Stimulated activated CD4-positive, alpha-beta T cell treated with anti-CD3 and anti-CD28 coated beads, Interleukin-15, amount 100 ng/mL, for 24 hours (primary cell): Measurements from ENCODE around the gene GRHL1.

Experiments
- DNase-seq: peaks from one replicate; pipeline ENCODE4 v3.0.0-alpha.2; 2020

Gene GRHL1

GRCh38 chr2:10047616-10048500, 96.4 kb downstream of the GRHL1 start:
- no peak for DNase-seq

GRCh38 chr2:10048501-10049171, 97.1 kb downstream of the GRHL1 start:
- DNase-seq = no peak
